ENCODE data around the gene PMEL. TPM values are rescaled to one million over a fixed set of nuclear protein-coding genes. Genes with fewer than 3 reads are reported as not detected.
"Not testable (repeated sequence)": the region's sequence is repeated elsewhere in the genome, so short reads cannot be mapped to it uniquely, and the experiment has no call there.

PMEL gene
- not detected for total RNA-seq
- long read RNA-seq: 0 reads

DNA sequence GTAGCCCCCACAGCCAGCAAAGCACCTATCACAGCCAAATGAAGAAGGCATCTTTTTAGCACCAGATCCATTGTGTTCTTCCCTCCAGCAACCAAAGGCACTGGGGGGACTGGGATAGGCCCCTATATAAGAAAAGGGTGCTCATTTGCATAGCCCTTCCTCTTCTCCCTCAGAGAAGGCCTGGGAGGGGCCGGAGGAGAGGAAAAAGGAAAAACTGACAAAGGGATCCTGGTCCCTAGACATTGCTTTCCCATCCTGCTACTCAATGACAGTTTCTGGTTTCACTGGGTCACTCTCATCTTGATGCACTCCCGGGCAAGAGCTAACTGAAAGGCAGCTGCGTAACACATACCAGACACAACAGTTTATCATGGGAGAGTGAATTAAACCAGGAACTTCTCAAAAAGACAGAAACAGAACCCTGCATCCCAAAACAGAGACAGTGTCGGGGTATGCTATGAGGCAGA is at the start of gene PMEL:
Gene PMEL (minus strand): TSS at position 102 of the 467 bp plus-strand sequence. CDS start 31 bp downstream, at position 71.
- intact Hi-C loops (cut with DNase I): loop anchor here (2.0 kb wide), 1 partner anchor 33 kb away; no protein-coding TSS in a partner anchor
- DNase-seq (ENCODE audit: missing footprints) (no peak), ATAC-seq (peak; percentile 6)

DNA sequence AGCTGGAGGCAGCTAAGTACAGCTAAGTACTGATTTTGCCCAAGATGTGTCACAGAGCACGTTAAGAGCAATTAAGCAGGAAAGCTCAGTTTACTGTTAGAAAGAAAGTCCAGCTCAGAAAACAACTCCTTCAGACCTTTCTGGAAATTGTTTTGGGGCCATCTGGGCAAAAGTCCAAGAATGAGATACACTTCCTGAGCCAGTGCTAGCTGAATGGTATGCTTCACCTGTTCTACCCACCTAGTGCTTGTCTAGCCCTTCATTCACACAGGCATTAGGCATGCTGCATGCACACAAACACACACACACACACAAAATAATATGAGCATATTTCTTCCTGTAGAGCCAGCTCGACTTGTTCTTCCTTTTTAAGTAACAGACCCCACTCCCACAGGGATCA is 48.4 kb upstream of the PMEL start:
- DNase-seq (ENCODE audit: missing footprints): no peak
- no peak for ATAC-seq
- intact Hi-C loops (cut with DNase I): no loop called here

DNA sequence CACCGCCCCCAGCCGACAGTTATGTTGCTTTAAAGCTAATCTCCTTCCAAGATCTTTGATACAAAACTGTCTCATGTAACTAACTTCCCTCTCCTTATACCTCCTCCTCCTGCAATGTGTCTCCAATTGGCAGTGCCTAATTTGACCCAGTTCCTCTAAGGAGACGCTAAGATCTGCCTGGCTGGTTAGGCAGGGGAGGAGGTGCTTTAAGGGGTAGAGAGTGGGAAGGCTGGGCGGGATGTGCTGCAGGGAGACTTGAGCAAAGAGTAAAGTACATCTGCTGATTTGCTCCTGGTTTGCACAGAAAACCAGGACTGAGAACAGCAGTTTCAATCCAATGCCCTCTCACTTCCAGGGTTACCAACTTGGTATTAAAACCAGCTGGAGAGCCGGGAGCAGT is 47.6 kb upstream of the PMEL start:
- intact Hi-C loops (cut with DNase I): no loop called here
- no peak for DNase-seq (ENCODE audit: missing footprints)
- ATAC-seq: no peak

GRCh38 chr12:56011509-56012090 is 45.8 kb upstream of the PMEL start:
- intact Hi-C loops (cut with DNase I): no loop called here

GRCh38 chr12:56010111-56010570 is 44.3 kb upstream of the PMEL start:
- DNase-seq (ENCODE audit: missing footprints): no peak
- ATAC-seq: no peak
- intact Hi-C loops (cut with DNase I): no loop called here

More at GRCh38 chr12:56011509-56012090, 45.8 kb upstream of the PMEL start:
- ATAC-seq: no peak
- no peak for DNase-seq (ENCODE audit: missing footprints)

GRCh38 chr12:56007564-56008559 is 42.0 kb upstream of the PMEL start:
- peak; percentile 77 for DNase-seq (ENCODE audit: missing footprints)

GRCh38 chr12:56004211-56004610 is 38.4 kb upstream of the PMEL start:
- ATAC-seq (no peak), DNase-seq (ENCODE audit: missing footprints) (no peak)
- intact Hi-C loops (cut with DNase I): no loop called here

More at GRCh38 chr12:56007564-56008559, 42.0 kb upstream of the PMEL start:
- ATAC-seq: peak; percentile 82
- intact Hi-C loops (cut with DNase I): no loop called here

- intact Hi-C loops (cut with DNase I); DNase-seq (ENCODE audit: missing footprints); ATAC-seq: not testable (repeated sequence)
Observed at GRCh38 chr12:56003376-56003775, 37.5 kb upstream of the PMEL start.

DNA sequence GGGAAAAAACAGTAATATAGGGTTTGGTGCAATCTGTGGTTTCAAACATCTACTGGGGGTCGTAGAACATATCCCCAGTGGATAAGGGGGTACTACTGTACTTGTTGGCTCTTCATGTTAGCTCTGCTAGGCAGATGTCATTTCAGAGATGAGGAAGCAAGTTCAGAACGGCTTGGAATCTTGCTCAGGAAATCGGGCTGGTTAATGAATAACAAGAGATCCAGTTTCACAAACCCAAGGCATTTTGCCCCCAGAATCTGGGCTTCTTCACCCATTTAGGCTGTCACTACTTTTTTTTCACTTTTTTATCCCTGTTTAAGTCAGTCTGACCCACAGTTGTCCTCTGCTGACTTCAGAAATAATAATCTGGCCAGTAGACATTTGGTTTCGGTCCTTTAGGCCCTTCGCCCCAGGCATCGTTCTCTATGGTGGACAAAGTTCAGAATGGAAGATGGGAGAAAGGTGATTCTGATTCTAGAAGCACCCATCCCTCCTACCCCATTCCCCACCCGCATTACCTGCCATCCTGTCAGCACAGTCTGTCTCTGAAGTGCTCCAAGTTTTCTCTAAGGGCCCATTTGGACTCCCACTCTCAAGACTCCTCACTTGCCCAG is 35.8 kb upstream of the PMEL start:
- ATAC-seq (no peak), DNase-seq (ENCODE audit: missing footprints) (no peak)
- intact Hi-C loops (cut with DNase I): no loop called here

DNA sequence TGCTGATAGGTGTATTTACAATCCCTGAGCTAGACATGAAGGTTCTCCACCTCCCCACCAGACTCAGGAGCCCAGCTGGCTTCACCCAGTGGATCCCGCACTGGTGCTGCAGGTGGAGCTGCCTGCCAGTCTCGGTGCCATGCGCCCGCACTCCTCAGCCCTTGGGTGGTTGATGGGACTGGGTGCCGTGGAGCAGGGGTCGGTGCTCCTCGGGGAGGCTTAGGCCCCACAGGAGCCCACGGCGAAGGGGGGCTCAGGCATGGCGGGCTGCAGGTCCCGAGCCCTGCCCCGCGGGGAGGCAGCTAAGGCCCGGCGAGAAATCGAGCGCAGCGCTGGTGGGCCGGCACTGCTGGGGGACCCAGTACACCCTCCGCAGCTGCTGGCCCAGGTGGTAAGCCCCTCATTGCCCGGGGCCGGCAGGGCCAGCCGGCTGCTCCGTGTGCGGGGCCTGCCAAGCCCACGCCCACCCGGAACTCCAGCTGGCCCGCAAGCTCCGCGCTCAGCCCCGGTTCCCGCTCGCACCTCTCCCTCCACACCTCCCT is 34.2 kb upstream of the PMEL start:
- not testable (repeated sequence) for ATAC-seq; DNase-seq (ENCODE audit: missing footprints)
- intact Hi-C loops (cut with DNase I): loop anchor here (5.0 kb wide), 1 partner anchor 102 kb away; the partner anchor contains the start of gene PA2G4

GRCh38 chr12:55999522-55999921 is 33.7 kb upstream of the PMEL start:
- ATAC-seq; DNase-seq (ENCODE audit: missing footprints): not testable (repeated sequence)
- intact Hi-C loops (cut with DNase I): loop anchor here (5.0 kb wide), 1 partner anchor 103 kb away; the partner anchor contains the start of gene PA2G4

DNA sequence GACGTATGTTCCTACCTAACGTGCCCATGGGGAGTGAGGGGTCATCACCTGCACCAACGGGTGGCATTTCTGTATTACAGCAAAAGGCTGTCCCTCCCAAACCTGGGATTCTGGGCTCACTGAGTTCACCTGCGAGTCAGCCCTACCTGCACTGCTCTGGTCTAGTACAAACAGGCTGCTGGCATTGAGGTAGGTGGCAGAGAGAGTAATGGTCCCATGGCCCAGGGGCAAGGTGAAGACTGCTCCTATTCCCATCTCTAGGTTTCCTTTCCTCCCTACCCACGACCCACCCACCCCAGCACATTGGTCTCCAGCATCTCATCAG is 31.7 kb upstream of the PMEL start:
- ATAC-seq (no peak), DNase-seq (ENCODE audit: missing footprints) (no peak)
- intact Hi-C loops (cut with DNase I): loop anchor here (2.0 to 5.0 kb wide), 2 partner anchors 43 to 105 kb away; partner anchors contain the start of genes PA2G4 and RPS26

DNA sequence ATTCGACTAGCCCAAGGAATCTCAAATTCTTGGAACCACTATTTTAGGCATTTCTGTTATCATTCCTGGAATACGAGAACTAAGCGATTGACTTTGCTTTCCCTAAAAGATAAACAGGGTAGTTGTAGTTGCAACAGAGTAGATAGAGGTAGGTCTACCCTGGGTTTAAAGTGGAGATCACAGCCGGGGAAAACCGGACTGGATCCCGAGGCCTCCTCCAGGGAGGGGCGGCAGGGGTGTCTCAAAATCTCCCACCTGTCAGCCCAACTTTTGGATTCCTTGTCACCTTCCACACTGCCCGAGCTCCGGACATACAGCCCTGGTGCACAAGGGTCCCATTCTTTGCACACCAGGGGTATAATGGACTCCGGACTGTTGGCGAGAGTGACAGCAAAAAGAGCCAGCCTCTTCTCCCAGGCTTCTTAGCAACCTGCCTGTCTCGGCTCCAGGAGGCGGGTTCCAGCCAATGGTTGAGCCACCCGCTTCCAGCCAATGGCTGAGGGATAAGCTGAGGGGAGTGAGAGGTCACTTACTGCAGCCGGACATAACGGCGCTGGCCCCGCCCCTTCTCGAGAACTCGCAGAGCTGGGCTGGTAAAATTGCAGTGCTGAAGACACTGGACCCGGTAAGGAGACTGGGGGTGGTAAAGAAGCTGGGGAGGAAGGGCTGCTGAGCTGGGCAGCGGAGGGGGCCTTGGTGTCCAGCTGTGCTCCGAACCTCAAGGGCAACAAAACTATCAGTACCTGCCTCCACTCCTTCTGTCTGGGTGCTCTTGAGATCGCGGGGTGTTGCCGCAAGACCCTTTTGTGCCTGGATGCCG is 31.1 kb upstream of the PMEL start, which contains the start of gene SUOX:
Gene SUOX (plus strand): TSS at position 562 of the 820 bp plus-strand sequence. CDS start 4,946 bp downstream, outside the sequence.
- intact Hi-C loops (cut with DNase I): loop anchor here (1.0 to 5.0 kb wide), 3 partner anchors 32 to 105 kb away; partner anchors contain the start of genes PA2G4 and RPS26
- DNase-seq (ENCODE audit: missing footprints) (peak; percentile 98), ATAC-seq (peak; percentile 99)

DNA sequence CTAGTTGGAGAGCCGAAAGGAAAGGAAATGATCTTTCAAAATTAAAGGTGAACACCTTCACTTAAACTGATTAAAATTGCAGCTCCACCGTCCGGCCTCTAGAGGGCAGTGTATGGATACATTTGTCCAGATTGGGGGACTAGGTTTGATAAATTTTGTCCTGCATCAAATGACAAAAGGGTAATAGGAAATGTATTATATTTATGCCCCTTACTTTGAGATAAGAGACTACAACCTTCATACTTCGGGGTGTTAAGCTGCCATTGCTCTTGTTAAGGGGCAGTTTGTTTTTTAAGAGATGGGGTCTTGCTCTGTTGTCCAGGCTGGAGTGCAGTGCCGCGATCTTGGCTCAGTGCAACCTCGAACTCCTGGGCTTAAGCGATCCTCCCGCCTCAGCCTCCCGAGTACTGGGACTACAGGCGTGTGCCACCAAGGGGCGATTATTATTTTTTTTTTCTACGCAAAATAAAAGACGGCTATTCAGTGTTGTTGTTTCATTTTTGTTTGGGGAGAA is 30.4 kb upstream of the PMEL start:
- intact Hi-C loops (cut with DNase I): loop anchor here (1.0 to 5.0 kb wide), 3 partner anchors 33 to 106 kb away; partner anchors contain the start of genes PA2G4 and RPS26
- ATAC-seq (peak; percentile 35), DNase-seq (ENCODE audit: missing footprints) (no peak)

DNA sequence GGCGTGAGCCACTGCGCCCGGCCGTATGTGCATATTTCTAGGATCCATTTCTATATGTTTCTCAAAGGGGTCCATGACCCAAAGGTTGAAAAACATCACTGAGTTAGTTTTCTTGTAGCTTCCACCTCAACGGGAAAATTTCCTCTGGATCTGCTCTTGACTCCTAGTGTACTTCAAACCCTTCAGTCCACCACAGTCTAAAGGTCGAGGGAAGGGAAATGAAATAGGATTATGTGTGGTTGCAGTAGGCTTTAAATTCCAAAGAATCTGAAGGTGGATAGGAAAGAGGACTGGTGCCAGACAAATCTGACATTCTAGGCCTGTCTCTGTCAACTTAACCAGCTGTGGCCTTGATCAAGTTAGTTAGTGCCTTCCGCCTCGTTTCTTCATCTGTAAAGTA is 29.5 kb upstream of the PMEL start:
- ATAC-seq (no peak), DNase-seq (ENCODE audit: missing footprints) (no peak)
- intact Hi-C loops (cut with DNase I): loop anchor here (5.0 kb wide), 1 partner anchor 107 kb away; the partner anchor contains the start of gene PA2G4

GRCh38 chr12:55993230-55993853 is 27.5 kb upstream of the PMEL start:
- DNase-seq (ENCODE audit: missing footprints) (no peak), ATAC-seq (no peak)
- intact Hi-C loops (cut with DNase I): no loop called here

DNA sequence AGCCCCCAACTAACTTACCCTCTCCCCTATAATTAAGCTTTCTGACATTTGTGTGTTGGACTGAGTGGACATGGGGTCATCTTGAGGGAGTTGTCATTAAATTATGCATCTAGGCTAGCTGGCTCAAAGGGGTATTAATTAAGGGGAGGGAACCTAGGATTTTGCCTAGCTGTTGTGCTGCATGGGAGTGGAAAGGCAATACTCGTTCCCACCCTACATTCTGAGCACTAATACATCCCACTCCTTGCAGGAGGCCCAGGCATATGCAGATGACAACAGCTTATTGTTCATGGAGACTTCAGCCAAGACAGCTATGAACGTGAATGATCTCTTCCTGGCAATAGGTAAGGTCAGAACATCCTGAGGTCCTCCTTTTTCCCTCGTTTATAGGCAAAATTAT is 25.3 kb upstream of the PMEL start:
- intact Hi-C loops (cut with DNase I): no loop called here
- ATAC-seq (no peak), DNase-seq (ENCODE audit: missing footprints) (no peak)
